ENCODE measurements around the gene RHOBTB3.

- TF ChIP-seq CTCF (IDR thresholded peaks at IDR 0.05) (no peak), POLR2A (IDR thresholded peaks at IDR 0.05) (no peak)
Observed at GRCh38 chr5:95783661-95784060, 52.5 kb downstream of the RHOBTB3 start.

Measured in uterus (tissue), 2 donors.